Stimulated activated CD4-positive, alpha-beta T cell treated with anti-CD3 and anti-CD28 coated beads, Interleukin-1b, Interleukin-23, amount 100 ng/mL, for 24 hours (primary cell): ENCODE measurements around the gene CRACR2A.

Experiments
- DNase-seq, 4 experiments: peaks; one replicate each; pipeline ENCODE4 v3.0.0-alpha.2; 2020; ENCODE audit warnings: low read depth in 4 of 4, low spot score in 1 of 4

CRACR2A gene

GRCh38 chr12:3600039-3600720 lies 152.7 kb downstream of the CRACR2A start:
- DNase-seq = no peak

- no peak for DNase-seq
Measured at GRCh38 chr12:3598896-3599860, 153.7 kb downstream of the CRACR2A start.

- DNase-seq = no peak
Measured at GRCh38 chr12:3597526-3598210, 155.2 kb downstream of the CRACR2A start.

- no peak for DNase-seq
Measured at GRCh38 chr12:3596703-3597415, 156.1 kb downstream of the CRACR2A start.

- no peak for DNase-seq
Measured at GRCh38 chr12:3595721-3596120, 157.2 kb downstream of the CRACR2A start.

- no peak for DNase-seq
Measured at GRCh38 chr12:3594966-3595365, 157.9 kb downstream of the CRACR2A start.

GRCh38 chr12:3593906-3594483 lies 158.9 kb downstream of the CRACR2A start:
- no peak for DNase-seq

- DNase-seq = no peak
Measured at GRCh38 chr12:3592856-3593625, 159.9 kb downstream of the CRACR2A start.

- DNase-seq = no peak
Measured at GRCh38 chr12:3589745-3590144, 163.2 kb downstream of the CRACR2A start.

GRCh38 chr12:3587402-3588013 lies 165.4 kb downstream of the CRACR2A start:
- DNase-seq = no peak

GRCh38 chr12:3583656-3584334 lies 169.1 kb downstream of the CRACR2A start:
- DNase-seq = no peak

- no peak for DNase-seq
Measured at GRCh38 chr12:3580094-3580749, 172.7 kb downstream of the CRACR2A start.

GRCh38 chr12:3579446-3580093 lies 173.3 kb downstream of the CRACR2A start:
- no peak for DNase-seq

- no peak for DNase-seq
Measured at GRCh38 chr12:3578557-3578956, 174.4 kb downstream of the CRACR2A start.

- no peak for DNase-seq
Measured at GRCh38 chr12:3576891-3577290, 176.0 kb downstream of the CRACR2A start.

- DNase-seq = no peak
Measured at GRCh38 chr12:3574986-3575385, 177.9 kb downstream of the CRACR2A start.

- DNase-seq = no peak
Measured at GRCh38 chr12:3572560-3572959, 180.3 kb downstream of the CRACR2A start.

- DNase-seq = no peak
Measured at GRCh38 chr12:3571724-3572123, 181.2 kb downstream of the CRACR2A start.
